Testis (tissue), 2 donors: Measurements from ENCODE around the gene PROSER2.
A peak's percentile ranks its signal among the peaks of the same experiment; 100 is the strongest.

Source experiments
- CTCF ChIP-seq, 3 experiments: fragments of 450-650 bp in 2 of 3; fragments of 200-600 bp in 1 of 3; sonication (generic) in 1 of 3; IDR thresholded peaks; one replicate each; pipeline ENCODE4 v1.5.1; 2016 to 2019; ENCODE audit warnings: antibody characterized with exemption in 3 of 3, mild to moderate bottlenecking in 2 of 3, moderate library complexity in 1 of 3
- POLR2A ChIP-seq: fragments of 450-650 bp; IDR thresholded peaks from one replicate; pipeline ENCODE4 v1.6.1; 2017; ENCODE audit warnings: antibody characterized with exemption, mild to moderate bottlenecking, moderate library complexity

GRCh38 chr10:11782793-11783557 lies 40.2 kb upstream of the PROSER2 start:
- TF ChIP-seq CTCF (IDR thresholded peaks at IDR 0.05): peak; percentile 57 to 86 (median 60)
- TF ChIP-seq POLR2A: no peak
